ENCODE data around the gene OSBPL6. TPM values are rescaled to one million over a fixed set of nuclear protein-coding genes. Genes with fewer than 3 reads are reported as not detected.

OSBPL6 gene
- total RNA-seq, 4 donors from 2014 or later: 1.5 to 4.0 (median 3.1) TPM

DNA sequence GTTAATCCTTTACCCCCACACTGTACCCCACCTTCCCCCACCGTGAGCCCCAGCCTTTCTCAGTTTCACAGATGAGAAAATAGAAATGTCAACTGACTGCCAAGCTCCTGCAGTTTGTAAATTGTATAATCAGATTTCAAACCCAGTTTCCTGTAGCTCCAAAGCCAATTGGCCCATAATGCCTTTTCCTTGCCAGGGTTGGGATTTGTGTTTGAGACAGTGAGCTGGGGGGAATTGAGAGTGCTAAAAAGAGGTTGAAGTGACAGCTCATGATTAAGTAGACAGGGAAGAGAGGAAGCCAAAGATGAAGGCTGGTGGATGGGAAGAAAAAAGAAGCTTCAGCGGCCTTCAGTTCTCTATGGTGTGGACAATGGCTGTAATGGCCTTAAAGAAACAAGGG is 10.7 kb downstream of the OSBPL6 start:
- Histone ChIP-seq H3K27ac (no peak overlapping the region), H3K4me3 (no peak overlapping the region), H3K4me1 (no peaks in the 10 kb centered on the region), H3K36me3 (no peaks in the 10 kb centered on the region), H3K27me3 (no peaks in the 10 kb centered on the region), H3K9me3 (no peaks in the 10 kb centered on the region)
- no peak for ATAC-seq
- TF ChIP-seq EP300 (IDR thresholded peaks at IDR 0.05): no peak
- no peak for TF ChIP-seq POLR2AphosphoS5 (IDR thresholded peaks at IDR 0.05)
- TF ChIP-seq POLR2A (IDR thresholded peaks at IDR 0.05): no peak
- TF ChIP-seq, protein P1, sequence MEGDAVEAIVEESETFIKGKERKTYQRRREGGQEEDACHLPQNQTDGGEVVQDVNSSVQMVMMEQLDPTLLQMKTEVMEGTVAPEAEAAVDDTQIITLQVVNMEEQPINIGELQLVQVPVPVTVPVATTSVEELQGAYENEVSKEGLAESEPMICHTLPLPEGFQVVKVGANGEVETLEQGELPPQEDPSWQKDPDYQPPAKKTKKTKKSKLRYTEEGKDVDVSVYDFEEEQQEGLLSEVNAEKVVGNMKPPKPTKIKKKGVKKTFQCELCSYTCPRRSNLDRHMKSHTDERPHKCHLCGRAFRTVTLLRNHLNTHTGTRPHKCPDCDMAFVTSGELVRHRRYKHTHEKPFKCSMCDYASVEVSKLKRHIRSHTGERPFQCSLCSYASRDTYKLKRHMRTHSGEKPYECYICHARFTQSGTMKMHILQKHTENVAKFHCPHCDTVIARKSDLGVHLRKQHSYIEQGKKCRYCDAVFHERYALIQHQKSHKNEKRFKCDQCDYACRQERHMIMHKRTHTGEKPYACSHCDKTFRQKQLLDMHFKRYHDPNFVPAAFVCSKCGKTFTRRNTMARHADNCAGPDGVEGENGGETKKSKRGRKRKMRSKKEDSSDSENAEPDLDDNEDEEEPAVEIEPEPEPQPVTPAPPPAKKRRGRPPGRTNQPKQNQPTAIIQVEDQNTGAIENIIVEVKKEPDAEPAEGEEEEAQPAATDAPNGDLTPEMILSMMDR (IDR thresholded peaks at IDR 0.05): no peak
- 55 to 56% methylated on average over 2 of the region's 2 CpGs for WGBS, 2 donors (ENCODE audit: low coverage in 1 of 2)

DNA sequence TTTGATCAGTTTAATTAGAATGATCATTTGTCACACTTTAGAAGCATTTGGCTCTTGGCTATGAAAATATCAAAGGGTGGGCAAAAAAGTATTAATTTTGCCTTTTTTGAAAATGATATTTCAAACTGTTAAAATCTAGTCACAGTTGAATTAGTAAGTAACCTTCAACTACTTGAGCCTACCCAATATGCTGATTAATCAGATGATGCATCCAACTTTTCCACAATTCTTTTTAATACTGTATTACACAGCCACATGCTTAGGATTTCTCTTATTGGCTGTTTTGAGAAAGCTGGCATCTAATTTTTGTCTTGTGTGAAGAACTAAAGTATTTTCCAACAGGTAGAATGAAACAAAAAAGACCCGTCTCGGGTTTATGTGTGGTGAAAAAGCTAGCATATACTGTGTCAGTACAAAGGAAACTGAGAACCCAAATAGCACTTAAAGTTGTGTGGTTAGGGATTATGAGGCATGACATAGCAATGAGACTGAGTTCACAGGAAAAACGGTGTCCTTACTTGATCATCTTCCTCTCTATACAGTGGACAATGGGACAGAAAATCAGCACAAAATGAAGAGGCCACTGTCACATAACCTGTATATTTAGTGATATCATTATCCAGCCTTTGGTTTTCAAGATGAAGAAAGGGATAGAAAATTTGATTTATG is 11.7 kb downstream of the OSBPL6 start:
- no peaks in the 10 kb centered on the region for H3K9me3 ChIP-seq
- TF ChIP-seq POLR2AphosphoS5 (IDR thresholded peaks at IDR 0.05) (no peak), POLR2A (IDR thresholded peaks at IDR 0.05) (no peak), EP300 (IDR thresholded peaks at IDR 0.05) (no peak)
- TF ChIP-seq, protein P1 (IDR thresholded peaks at IDR 0.05): no peak
- no peaks in the 10 kb centered on the region for H3K36me3 ChIP-seq
- 86 to 94% methylated on average over 3 of the region's 3 CpGs for WGBS, 2 donors (ENCODE audit: low coverage in 1 of 2)
- H3K27me3 ChIP-seq: no peaks in the 10 kb centered on the region
- no peaks in the 10 kb centered on the region for H3K4me1 ChIP-seq
- no peak for ATAC-seq
- H3K4me3 ChIP-seq: no peak overlapping the region
- no peak overlapping the region for H3K27ac ChIP-seq

DNA sequence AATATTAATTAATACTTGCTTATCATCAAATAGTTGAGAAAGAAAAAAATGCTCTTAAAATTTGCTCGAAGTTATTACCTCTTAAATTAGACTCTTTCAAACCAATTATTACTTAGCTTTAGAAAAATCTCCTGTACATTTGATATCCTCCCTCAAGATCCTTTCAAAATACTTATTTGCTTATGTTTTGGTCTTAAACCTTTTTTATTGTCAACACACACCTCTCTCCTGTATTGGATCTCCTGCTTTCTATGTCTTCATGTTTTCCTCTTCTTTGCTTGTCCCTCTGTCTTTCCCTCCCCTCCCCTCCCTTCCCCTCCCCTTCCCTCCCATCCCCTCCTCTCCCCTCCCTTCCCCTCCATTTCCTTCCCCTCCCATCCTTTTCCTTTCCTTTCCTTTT is 14.0 kb downstream of the OSBPL6 start:
- H3K27ac ChIP-seq: no peak overlapping the region
- no peaks in the 10 kb centered on the region for H3K4me1 ChIP-seq
- TF ChIP-seq POLR2AphosphoS5 (IDR thresholded peaks at IDR 0.05): no peak
- no peak for TF ChIP-seq POLR2A (IDR thresholded peaks at IDR 0.05)
- TF ChIP-seq EP300 (IDR thresholded peaks at IDR 0.05): no peak
- TF ChIP-seq, protein P1 (IDR thresholded peaks at IDR 0.05): no peak
- 77 to 88% methylated on average over 1 of the region's 1 CpG for WGBS, 2 donors (ENCODE audit: low coverage in 1 of 2)
- ATAC-seq: no peak
- no peaks in the 10 kb centered on the region for H3K36me3 ChIP-seq
- H3K9me3 ChIP-seq: no peaks in the 10 kb centered on the region
- no peak overlapping the region for H3K4me3 ChIP-seq
- no peaks in the 10 kb centered on the region for H3K27me3 ChIP-seq

DNA sequence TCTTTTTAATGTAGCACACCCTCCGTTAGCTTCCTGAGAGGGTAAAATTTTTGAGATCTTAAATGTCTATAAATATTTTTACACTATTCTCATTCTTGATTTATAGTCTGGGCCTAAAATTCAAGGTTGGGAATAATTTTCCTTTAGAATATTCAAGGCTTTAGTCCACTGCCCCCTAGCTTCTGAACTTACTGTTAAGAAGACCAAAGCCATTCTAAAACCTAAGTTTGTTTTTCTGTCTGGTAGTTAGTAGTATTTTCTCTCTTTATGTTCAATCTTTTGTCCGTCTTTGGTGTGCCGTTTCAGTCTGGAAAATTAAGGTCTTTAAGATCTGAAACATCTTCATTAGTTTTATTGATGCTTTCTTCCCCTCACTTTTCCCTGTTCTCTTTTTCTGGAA is 14.5 kb downstream of the OSBPL6 start:
- 93% methylated on average over 3 of the region's 3 CpGs; no CpG with 5 or more reads in 1 of the 2 donors for WGBS, 2 donors (ENCODE audit: low coverage in 1 of 2)
- Histone ChIP-seq H3K9me3 (no peaks in the 10 kb centered on the region), H3K27ac (no peak overlapping the region), H3K27me3 (no peaks in the 10 kb centered on the region), H3K4me1 (no peaks in the 10 kb centered on the region), H3K4me3 (no peak overlapping the region), H3K36me3 (no peaks in the 10 kb centered on the region)
- TF ChIP-seq, protein P1 (IDR thresholded peaks at IDR 0.05): peak in 2 of 4 experiments; percentile 4 to 44
- no peak for TF ChIP-seq POLR2A (IDR thresholded peaks at IDR 0.05)
- no peak for ATAC-seq

DNA sequence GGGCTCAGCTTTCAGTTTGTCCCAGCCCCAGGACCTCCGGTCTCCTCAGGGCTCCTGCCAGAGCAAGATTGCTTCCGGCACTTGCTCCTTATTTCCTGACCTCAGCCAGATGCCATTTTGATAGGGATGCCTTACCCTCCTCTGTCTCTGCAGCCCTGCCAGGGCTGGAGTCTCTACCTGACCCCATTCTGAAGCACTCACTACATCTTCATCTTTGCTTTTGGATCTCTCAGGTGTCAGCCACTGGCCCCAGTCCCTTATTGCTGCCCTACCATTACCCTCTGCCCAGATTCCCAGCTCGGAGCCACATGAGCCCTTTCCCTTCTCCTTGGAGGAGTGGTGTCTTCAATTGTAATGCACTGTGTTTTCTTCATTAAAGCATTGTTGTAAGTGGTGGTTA is 17.1 kb downstream of the OSBPL6 start:
- Histone ChIP-seq H3K9me3 (no peaks in the 10 kb centered on the region), H3K27me3 (no peaks in the 10 kb centered on the region), H3K4me1 (no peaks in the 10 kb centered on the region), H3K4me3 (no peak overlapping the region), H3K27ac (no peak overlapping the region), H3K36me3 (no peaks in the 10 kb centered on the region)
- no peak for TF ChIP-seq POLR2AphosphoS5 (IDR thresholded peaks at IDR 0.05)
- TF ChIP-seq, protein P1 (IDR thresholded peaks at IDR 0.05): no peak
- TF ChIP-seq POLR2A (IDR thresholded peaks at IDR 0.05): no peak
- TF ChIP-seq EP300 (IDR thresholded peaks at IDR 0.05): no peak
- 97 to 100% methylated on average over 1 to 3 of the region's 3 CpGs for WGBS, 2 donors (ENCODE audit: low coverage in 1 of 2)
- ATAC-seq: no peak

All from gastroesophageal sphincter (tissue), 4 donors.